HEK293 (cell line): Measurements from ENCODE around the gene PAAF1.

ENCODE experiments used
- CTCF ChIA-PET: fragments of 350-600 bp; formaldehyde crosslinking; extraction: SDS; loops from one replicate; lab custom pipeline; 2021; ENCODE audit warnings: antibody characterized with exemption; lab: Yijun Ruan, JAX
- POLR2A ChIA-PET: fragments of 300-600 bp; formaldehyde crosslinking; extraction: SDS; loops from one replicate; lab custom pipeline; 2020; ENCODE audit warnings: antibody characterized with exemption, inconsistent platforms; lab: Yijun Ruan, JAX
- H3K27ac ChIP-seq: fragments of 200-500 bp; sonication (Bioruptor generic); 2 replicates; pipeline ENCODE4 v1.5.1; 2014; ENCODE audit warnings: low read depth, low read length, control low read depth, inconsistent platforms; ENCODE audit errors: extremely low read depth
- H3K36me3 ChIP-seq, 2 experiments: fragments of 200-500 bp in 1 of 2; sonication (Bioruptor generic) in 1 of 2; 1 replicate in 1 of 2; 2 replicates in 1 of 2; pipeline ENCODE4 v1.5.1; 2014 to 2017; ENCODE audit warnings: inconsistent platforms in 2 of 2, low read length in 2 of 2; ENCODE audit not compliant: control insufficient read depth in 2 of 2, insufficient read depth in 1 of 2
- H3K4me1 ChIP-seq: fragments of 200-500 bp; sonication (Bioruptor generic); 2 replicates; pipeline ENCODE4 v1.5.1; 2014; ENCODE audit warnings: mild to moderate bottlenecking, low read length, inconsistent platforms; ENCODE audit not compliant: control insufficient read depth, insufficient read depth
- H3K4me3 ChIP-seq: 2 replicates; pipeline ENCODE4 v1.5.1; 2011; ENCODE audit warnings: low read depth, mild to moderate bottlenecking, control low read depth, low read length, moderate library complexity
- H3K9me3 ChIP-seq: fragments of 200-500 bp; sonication (Bioruptor generic); 2 replicates; pipeline ENCODE4 v1.5.1; 2014; ENCODE audit warnings: low read depth, low read length, inconsistent platforms; ENCODE audit not compliant: control insufficient read depth, insufficient read depth
- GLI4 ChIP-seq: fragments of 450-650 bp; formaldehyde crosslinking; IDR thresholded peaks from 2 replicates; pipeline ENCODE4 v1.5.1; 2016; ENCODE audit warnings: missing biosample characterization, missing genetic modification characterization
- WT1 ChIP-seq: fragments of 450-650 bp; formaldehyde crosslinking; IDR thresholded peaks from 2 replicates; pipeline ENCODE4 v1.5.1; 2016; ENCODE audit warnings: missing biosample characterization, missing genetic modification characterization
- ZBTB21 ChIP-seq: fragments of 450-650 bp; formaldehyde crosslinking; IDR thresholded peaks from 2 replicates; pipeline ENCODE4 v1.5.1; 2017; ENCODE audit warnings: missing biosample characterization, missing genetic modification characterization
- ZNF239 ChIP-seq: fragments of 450-650 bp; formaldehyde crosslinking; IDR thresholded peaks from 2 replicates; pipeline ENCODE4 v1.5.1; 2016; ENCODE audit warnings: missing biosample characterization, missing genetic modification characterization
- ZNF302 ChIP-seq: fragments of 450-650 bp; formaldehyde crosslinking; IDR thresholded peaks from 2 replicates; pipeline ENCODE4 v1.5.1; 2016; ENCODE audit warnings: missing biosample characterization, missing genetic modification characterization, low read depth
- ZNF350 ChIP-seq: fragments of 450-650 bp; formaldehyde crosslinking; IDR thresholded peaks from 2 replicates; pipeline ENCODE4 v1.5.0; 2017; ENCODE audit warnings: missing biosample characterization, mild to moderate bottlenecking, missing genetic modification characterization
- ZNF426 ChIP-seq: fragments of 450-650 bp; formaldehyde crosslinking; IDR thresholded peaks from 2 replicates; pipeline ENCODE4 v1.5.1; 2017; ENCODE audit warnings: missing biosample characterization, missing genetic modification characterization, mild to moderate bottlenecking, inconsistent platforms, moderate library complexity
- ZNF560 ChIP-seq: fragments of 450-650 bp; formaldehyde crosslinking; IDR thresholded peaks from 2 replicates; pipeline ENCODE4 v1.5.1; 2017; ENCODE audit warnings: missing biosample characterization, missing genetic modification characterization, borderline replicate concordance
- ZNF571 ChIP-seq: fragments of 450-650 bp; formaldehyde crosslinking; IDR thresholded peaks from 2 replicates; pipeline ENCODE4 v1.5.0; 2017; ENCODE audit warnings: missing biosample characterization, missing genetic modification characterization
- ZNF621 ChIP-seq: fragments of 450-650 bp; formaldehyde crosslinking; IDR thresholded peaks from 2 replicates; pipeline ENCODE4 v1.5.1; 2017; ENCODE audit warnings: missing biosample characterization, missing genetic modification characterization
- ZNF664 ChIP-seq: fragments of 450-650 bp; formaldehyde crosslinking; IDR thresholded peaks from 2 replicates; pipeline ENCODE4 v1.5.1; 2016; ENCODE audit warnings: missing biosample characterization, missing genetic modification characterization
- ZNF792 ChIP-seq: fragments of 450-650 bp; formaldehyde crosslinking; IDR thresholded peaks from 2 replicates; pipeline ENCODE4 v1.5.1; 2016; ENCODE audit warnings: missing biosample characterization, missing genetic modification characterization
- ZNF830 ChIP-seq: fragments of 450-650 bp; IDR thresholded peaks from 2 replicates; pipeline ENCODE4 v1.5.0; 2018; ENCODE audit warnings: missing biosample characterization, missing genetic modification characterization, low read depth, mild to moderate bottlenecking, moderate library complexity
- TF ChIP-seq, protein P1 (sequence below): fragments of 450-650 bp; IDR thresholded peaks from 2 replicates; pipeline ENCODE4 v1.5.1; 2018; ENCODE audit warnings: missing biosample characterization, mild to moderate bottlenecking, missing genetic modification characterization
- TF ChIP-seq, protein P2 (sequence below): fragments of 450-650 bp; formaldehyde crosslinking; IDR thresholded peaks from 2 replicates; pipeline ENCODE4 v1.5.1; 2017; ENCODE audit warnings: missing biosample characterization, mild to moderate bottlenecking, missing genetic modification characterization, moderate library complexity
- TF ChIP-seq, protein P3 (sequence below): fragments of 450-650 bp; formaldehyde crosslinking; IDR thresholded peaks from 2 replicates; pipeline ENCODE4 v1.5.1; 2017; ENCODE audit warnings: missing biosample characterization, missing genetic modification characterization
- TF ChIP-seq, protein P4 (sequence below): fragments of 450-650 bp; formaldehyde crosslinking; conservative IDR thresholded peaks from 2 replicates; pipeline ENCODE4 v1.5.1; 2016; ENCODE audit warnings: low read depth, missing biosample characterization, missing genetic modification characterization
- TF ChIP-seq, protein P5 (sequence below): fragments of 450-650 bp; formaldehyde crosslinking; IDR thresholded peaks from 2 replicates; pipeline ENCODE4 v1.5.1; 2016; ENCODE audit warnings: missing biosample characterization, missing genetic modification characterization, low read depth

PAAF1 gene

DNA sequence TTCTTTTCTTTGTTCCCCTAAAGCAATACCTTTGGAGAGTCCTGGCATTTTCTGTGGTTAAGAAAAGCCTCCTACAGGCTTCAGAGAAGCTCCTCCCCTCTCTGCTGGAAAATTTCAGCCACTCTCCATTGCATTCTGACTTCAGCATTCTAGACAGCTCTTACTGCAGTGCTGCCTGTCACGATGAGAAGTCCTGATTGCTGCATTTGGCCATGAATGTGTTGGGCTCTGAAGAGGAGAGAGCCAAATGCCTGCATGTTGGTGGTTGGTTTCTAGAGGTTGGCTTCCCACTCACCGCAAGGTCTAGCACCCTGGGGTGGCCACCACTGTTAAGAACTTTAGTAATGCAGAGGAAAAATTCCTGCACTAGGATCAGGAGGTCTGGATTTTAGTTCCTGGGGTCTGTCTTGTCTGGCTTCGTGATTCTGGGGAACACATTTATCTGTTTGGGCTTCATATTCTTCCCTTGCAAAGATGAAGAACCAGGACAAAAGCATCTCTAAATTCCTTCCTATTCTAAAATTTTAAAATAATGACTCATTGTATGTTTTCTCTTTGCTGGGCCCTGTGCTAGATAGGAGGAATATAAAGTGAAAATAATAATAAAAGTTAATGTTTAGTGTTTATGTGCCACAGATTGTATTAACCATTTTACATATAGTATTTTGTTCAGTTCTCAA, 38.2 kb upstream of the PAAF1 start:
- no peaks in the 10 kb centered on the region for H3K4me1 ChIP-seq
- TF ChIP-seq, protein P1, sequence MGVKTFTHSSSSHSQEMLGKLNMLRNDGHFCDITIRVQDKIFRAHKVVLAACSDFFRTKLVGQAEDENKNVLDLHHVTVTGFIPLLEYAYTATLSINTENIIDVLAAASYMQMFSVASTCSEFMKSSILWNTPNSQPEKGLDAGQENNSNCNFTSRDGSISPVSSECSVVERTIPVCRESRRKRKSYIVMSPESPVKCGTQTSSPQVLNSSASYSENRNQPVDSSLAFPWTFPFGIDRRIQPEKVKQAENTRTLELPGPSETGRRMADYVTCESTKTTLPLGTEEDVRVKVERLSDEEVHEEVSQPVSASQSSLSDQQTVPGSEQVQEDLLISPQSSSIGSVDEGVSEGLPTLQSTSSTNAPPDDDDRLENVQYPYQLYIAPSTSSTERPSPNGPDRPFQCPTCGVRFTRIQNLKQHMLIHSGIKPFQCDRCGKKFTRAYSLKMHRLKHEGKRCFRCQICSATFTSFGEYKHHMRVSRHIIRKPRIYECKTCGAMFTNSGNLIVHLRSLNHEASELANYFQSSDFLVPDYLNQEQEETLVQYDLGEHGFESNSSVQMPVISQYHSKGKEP (tag by site-specific recombination), result no peak
- no peak for TF ChIP-seq ZNF302 (tag by site-specific recombination)
- no peak for TF ChIP-seq ZNF621
- TF ChIP-seq, protein P2, sequence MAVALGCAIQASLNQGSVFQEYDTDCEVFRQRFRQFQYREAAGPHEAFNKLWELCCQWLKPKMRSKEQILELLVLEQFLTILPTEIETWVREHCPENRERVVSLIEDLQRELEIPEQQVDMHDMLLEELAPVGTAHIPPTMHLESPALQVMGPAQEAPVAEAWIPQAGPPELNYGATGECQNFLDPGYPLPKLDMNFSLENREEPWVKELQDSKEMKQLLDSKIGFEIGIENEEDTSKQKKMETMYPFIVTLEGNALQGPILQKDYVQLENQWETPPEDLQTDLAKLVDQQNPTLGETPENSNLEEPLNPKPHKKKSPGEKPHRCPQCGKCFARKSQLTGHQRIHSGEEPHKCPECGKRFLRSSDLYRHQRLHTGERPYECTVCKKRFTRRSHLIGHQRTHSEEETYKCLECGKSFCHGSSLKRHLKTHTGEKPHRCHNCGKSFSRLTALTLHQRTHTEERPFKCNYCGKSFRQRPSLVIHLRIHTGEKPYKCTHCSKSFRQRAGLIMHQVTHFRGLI, result peak; percentile 36; the same call in 1 of the 2 replicates
- TF ChIP-seq ZNF571, result no peak
- no peak for TF ChIP-seq ZNF426 (tag by site-specific recombination)
- no peak for TF ChIP-seq ZBTB21 (tag by site-specific recombination)
- H3K36me3 ChIP-seq, result peaks cover 0 to 3% of the 10 kb centered on the region in 2 experiments; a peak in 2 of 3 replicates
- ChIA-PET CTCF (no interaction called here), POLR2A (interaction anchor here (0.7 kb wide), 1 partner anchor 9 kb away, joined by 3 read pairs; no protein-coding TSS in a partner anchor)
- no peak overlapping the region for H3K4me3 ChIP-seq
- no peak overlapping the region for H3K27ac ChIP-seq
- no peaks in the 10 kb centered on the region for H3K9me3 ChIP-seq

DNA sequence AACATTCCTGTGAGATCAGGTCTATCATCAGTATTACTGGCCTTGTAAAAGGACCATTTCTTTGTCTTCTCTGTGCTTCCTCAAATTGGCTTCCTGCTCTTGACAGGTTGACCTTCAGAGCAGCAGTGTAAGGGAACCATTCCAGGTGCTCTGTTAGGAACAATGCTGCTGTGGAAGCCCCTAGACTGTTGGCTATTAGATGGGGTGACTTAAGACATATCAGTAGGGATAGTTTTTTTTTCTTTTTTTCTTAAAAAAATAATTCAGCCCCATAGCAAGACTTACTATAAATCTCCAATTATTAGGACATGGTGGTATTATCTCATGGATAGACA, 37.7 kb upstream of the PAAF1 start:
- CTCF ChIA-PET, result no interaction called here
- Histone ChIP-seq H3K36me3 (peaks cover 0 to 3% of the 10 kb centered on the region in 2 experiments; a peak in 2 of 3 replicates), H3K27ac (no peak overlapping the region), H3K4me1 (no peaks in the 10 kb centered on the region), H3K4me3 (no peak overlapping the region), H3K9me3 (no peaks in the 10 kb centered on the region)
- TF ChIP-seq ZNF560 (tag by site-specific recombination) (no peak), ZNF239 (tag by site-specific recombination) (no peak)
- POLR2A ChIA-PET, result no interaction called here

DNA sequence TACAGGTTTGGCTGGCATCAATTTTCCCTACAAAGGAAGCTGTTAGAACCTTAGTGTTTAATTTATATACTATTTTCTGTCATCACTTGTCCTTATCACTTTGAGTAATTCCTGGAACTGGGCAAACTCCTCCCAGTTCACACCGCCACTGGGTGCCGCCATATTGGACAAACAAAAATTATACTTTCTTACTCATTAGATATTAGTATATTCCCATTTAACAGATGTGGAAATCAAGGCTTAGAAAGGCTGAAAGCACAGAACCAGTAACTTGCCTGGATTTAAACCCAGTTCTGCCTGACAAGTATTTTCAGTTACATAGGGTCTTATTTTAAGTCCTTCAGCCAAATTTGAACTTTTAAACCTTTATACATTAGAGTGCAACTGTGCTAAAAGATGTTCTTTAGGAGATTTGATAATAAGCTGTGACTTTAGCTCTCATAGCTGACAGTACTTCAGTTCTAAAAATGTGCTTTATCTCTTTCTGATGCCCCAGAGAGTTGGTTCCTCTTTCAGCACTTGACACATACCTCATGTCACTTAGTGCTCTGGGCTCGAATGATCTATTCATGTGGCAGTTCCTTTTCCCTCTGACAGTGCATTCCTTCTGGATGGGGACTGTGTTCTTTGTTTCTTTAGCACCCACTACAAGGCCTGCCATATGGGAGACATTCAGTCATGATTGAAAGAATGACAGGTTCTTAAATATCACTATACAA, 25.6 kb upstream of the PAAF1 start:
- Histone ChIP-seq H3K36me3 (no peaks in the 10 kb centered on the region), H3K9me3 (no peaks in the 10 kb centered on the region), H3K4me3 (no peak overlapping the region), H3K4me1 (no peaks in the 10 kb centered on the region), H3K27ac (no peak overlapping the region)
- ChIA-PET POLR2A (no interaction called here), CTCF (no interaction called here)
- TF ChIP-seq, protein P3, sequence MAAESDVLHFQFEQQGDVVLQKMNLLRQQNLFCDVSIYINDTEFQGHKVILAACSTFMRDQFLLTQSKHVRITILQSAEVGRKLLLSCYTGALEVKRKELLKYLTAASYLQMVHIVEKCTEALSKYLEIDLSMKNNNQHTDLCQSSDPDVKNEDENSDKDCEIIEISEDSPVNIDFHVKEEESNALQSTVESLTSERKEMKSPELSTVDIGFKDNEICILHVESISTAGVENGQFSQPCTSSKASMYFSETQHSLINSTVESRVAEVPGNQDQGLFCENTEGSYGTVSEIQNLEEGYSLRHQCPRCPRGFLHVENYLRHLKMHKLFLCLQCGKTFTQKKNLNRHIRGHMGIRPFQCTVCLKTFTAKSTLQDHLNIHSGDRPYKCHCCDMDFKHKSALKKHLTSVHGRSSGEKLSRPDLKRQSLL (tag by site-specific recombination), result no peak
- no peak for TF ChIP-seq ZNF426 (tag by site-specific recombination)
- no peak for TF ChIP-seq WT1 (tag by site-specific recombination)
- TF ChIP-seq ZNF302 (tag by site-specific recombination), result no peak
- no peak for TF ChIP-seq ZNF792
- no peak for TF ChIP-seq GLI4 (tag by site-specific recombination)
- no peak for TF ChIP-seq ZNF830
- no peak for TF ChIP-seq ZNF664 (tag by site-specific recombination)
- TF ChIP-seq, protein P4, sequence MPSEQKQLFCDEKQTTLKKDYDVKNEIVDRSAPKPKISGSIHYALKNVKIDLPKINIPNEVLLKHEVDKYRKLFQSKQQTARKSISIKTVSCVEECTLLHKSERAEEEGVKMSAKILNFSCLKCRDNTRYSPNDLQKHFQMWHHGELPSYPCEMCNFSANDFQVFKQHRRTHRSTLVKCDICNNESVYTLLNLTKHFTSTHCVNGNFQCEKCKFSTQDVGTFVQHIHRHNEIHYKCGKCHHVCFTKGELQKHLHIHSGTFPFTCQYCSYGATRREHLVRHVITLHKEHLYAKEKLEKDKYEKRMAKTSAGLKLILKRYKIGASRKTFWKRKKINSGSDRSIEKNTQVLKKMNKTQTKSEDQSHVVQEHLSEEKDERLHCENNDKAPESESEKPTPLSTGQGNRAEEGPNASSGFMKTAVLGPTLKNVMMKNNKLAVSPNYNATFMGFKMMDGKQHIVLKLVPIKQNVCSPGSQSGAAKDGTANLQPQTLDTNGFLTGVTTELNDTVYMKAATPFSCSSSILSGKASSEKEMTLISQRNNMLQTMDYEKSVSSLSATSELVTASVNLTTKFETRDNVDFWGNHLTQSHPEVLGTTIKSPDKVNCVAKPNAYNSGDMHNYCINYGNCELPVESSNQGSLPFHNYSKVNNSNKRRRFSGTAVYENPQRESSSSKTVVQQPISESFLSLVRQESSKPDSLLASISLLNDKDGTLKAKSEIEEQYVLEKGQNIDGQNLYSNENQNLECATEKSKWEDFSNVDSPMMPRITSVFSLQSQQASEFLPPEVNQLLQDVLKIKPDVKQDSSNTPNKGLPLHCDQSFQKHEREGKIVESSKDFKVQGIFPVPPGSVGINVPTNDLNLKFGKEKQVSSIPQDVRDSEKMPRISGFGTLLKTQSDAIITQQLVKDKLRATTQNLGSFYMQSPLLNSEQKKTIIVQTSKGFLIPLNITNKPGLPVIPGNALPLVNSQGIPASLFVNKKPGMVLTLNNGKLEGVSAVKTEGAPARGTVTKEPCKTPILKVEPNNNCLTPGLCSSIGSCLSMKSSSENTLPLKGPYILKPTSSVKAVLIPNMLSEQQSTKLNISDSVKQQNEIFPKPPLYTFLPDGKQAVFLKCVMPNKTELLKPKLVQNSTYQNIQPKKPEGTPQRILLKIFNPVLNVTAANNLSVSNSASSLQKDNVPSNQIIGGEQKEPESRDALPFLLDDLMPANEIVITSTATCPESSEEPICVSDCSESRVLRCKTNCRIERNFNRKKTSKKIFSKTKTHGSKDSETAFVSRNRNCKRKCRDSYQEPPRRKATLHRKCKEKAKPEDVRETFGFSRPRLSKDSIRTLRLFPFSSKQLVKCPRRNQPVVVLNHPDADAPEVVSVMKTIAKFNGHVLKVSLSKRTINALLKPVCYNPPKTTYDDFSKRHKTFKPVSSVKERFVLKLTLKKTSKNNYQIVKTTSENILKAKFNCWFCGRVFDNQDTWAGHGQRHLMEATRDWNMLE (tag by site-specific recombination), result no peak
- TF ChIP-seq, protein P5, sequence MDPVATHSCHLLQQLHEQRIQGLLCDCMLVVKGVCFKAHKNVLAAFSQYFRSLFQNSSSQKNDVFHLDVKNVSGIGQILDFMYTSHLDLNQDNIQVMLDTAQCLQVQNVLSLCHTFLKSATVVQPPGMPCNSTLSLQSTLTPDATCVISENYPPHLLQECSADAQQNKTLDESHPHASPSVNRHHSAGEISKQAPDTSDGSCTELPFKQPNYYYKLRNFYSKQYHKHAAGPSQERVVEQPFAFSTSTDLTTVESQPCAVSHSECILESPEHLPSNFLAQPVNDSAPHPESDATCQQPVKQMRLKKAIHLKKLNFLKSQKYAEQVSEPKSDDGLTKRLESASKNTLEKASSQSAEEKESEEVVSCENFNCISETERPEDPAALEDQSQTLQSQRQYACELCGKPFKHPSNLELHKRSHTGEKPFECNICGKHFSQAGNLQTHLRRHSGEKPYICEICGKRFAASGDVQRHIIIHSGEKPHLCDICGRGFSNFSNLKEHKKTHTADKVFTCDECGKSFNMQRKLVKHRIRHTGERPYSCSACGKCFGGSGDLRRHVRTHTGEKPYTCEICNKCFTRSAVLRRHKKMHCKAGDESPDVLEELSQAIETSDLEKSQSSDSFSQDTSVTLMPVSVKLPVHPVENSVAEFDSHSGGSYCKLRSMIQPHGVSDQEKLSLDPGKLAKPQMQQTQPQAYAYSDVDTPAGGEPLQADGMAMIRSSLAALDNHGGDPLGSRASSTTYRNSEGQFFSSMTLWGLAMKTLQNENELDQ (tag by site-specific recombination), result no peak
- TF ChIP-seq ZNF350 (tag by site-specific recombination), result no peak
- TF ChIP-seq, all 188 proteins: peak for 0
